GM21447 (cell line): ENCODE measurements around the gene IGSF8.

Source experiments
- ATAC-seq: cut with Tn5 transposase; IDR thresholded peaks from one replicate; pipeline ENCODE4 v1.9.1; 2021; ENCODE audit not compliant: unreplicated experiment

Gene IGSF8, protein sequence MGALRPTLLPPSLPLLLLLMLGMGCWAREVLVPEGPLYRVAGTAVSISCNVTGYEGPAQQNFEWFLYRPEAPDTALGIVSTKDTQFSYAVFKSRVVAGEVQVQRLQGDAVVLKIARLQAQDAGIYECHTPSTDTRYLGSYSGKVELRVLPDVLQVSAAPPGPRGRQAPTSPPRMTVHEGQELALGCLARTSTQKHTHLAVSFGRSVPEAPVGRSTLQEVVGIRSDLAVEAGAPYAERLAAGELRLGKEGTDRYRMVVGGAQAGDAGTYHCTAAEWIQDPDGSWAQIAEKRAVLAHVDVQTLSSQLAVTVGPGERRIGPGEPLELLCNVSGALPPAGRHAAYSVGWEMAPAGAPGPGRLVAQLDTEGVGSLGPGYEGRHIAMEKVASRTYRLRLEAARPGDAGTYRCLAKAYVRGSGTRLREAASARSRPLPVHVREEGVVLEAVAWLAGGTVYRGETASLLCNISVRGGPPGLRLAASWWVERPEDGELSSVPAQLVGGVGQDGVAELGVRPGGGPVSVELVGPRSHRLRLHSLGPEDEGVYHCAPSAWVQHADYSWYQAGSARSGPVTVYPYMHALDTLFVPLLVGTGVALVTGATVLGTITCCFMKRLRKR

DNA sequence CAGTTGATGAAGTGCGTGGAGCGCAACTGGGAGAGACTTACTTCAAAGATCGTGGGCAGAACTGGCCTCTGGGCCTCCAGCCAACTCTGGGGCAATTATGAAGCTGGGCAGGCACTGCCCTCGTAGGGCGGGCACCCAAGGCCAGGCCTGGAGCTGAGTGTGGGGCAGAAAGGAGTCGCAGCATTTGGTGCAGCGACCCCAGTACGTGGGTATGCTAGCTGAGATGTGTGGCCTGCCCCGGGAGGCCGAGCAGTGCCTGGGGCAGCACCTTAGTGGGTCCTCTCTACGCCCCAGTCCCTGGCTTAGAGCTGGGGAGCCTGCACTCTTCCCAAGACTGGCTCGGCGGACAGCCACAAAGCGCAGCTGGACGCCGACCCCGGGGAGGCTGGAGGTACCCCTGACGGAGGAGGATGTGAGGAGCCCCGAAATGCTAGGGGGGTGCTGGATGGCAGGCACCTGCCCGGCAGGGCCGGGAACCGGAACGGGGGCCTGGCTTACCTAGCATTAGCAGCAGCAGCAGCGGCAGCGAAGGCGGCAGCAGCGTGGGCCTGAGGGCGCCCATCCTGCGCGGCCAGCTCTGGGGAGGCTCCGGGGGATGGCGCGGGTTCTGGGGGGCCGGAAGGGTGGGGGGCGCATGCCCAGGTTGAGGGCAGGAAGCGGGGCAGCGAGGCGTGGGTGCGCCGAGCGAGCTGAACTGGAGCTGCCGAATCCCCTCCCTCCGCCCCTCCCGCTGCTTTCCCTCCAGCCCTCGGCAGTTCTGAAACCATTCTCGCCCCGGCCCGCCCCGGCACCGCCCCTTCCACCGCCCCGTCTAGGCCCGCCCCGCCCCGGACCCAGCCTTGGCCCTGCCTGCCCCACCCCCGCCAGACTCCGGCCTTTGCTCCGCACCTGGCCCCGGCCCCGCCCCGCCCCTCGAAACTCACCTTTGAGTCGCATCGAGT is at the start of gene IGSF8:
TSS of gene IGSF8 (minus strand) at position 709 of the 941 bp plus-strand sequence. CDS start at position 562, 147 bp downstream.
- ATAC-seq: peak; percentile 48

DNA sequence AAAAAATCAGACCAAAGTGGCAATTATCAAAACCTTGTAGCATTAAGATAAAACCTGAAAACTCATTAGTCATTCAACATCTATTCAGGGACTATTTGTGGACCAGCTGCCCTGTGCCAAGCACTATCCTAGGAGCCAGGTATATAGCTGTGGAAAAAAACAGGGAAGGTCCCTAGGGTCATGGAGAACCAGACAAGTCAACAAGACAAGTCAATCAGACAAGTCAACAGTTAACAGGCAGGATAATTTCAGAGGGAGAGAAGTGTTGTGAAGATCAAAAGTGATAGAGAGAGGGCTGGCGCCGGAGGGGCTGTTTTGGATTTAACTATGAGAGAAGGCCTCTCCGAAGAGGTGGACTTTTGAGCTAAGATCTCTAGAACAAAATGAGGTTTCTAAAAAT is 49.7 kb upstream of the IGSF8 start:
- no peak for ATAC-seq

- no peak for ATAC-seq
These were observed 47.7 kb upstream of the IGSF8 start for GRCh38 chr1:160146107-160146506.

GRCh38 chr1:160144921-160145320 is 46.5 kb upstream of the IGSF8 start:
- ATAC-seq: no peak

GRCh38 chr1:160143695-160144094 is 45.3 kb upstream of the IGSF8 start:
- no peak for ATAC-seq

- ATAC-seq: no peak
These were observed 41.4 kb upstream of the IGSF8 start for GRCh38 chr1:160139840-160140239.

DNA sequence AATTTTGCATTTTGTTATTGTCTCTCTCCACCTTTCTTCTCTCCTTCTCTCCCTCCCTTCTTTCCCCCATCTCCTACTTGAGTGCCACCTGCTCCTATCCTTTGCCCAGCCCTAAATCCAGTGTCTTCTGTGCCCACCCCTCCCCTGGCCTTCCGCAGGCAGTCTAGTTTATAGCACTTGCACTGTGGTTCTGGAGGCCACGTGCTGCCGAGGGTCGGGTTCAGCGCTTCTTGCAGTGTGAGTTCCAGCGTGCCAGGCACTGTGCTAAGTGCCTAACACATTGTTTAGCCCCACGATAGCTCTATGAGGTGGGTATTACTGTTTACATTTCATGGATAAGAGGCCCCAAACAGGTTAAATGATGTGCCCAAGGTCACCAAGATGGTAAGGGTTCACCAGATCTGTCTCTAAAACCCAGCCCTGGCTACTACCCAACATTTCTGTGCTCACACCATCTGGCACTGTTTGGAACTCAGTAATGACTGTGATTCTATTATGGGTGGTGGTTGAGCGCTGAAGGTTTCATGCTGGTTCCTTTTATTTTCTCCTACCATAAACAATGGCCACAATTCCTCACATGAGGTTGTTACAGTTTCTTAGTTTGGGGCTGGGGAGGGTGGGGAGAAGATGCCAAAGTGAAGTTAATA is 38.9 kb upstream of the IGSF8 start:
- ATAC-seq: no peak

DNA sequence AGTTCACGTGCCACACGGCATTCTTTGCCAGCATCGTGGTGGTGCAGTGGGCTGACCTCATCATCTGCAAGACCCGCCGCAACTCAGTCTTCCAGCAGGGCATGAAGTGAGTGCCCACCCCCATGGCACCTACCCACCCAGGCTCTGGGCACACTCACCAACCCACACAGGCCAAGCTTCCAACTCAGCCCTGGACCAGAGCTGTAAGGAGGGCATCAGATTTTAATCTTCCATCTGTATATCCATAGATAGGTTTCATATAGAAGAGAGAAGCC is 38.4 kb upstream of the IGSF8 start:
- no peak for ATAC-seq

DNA sequence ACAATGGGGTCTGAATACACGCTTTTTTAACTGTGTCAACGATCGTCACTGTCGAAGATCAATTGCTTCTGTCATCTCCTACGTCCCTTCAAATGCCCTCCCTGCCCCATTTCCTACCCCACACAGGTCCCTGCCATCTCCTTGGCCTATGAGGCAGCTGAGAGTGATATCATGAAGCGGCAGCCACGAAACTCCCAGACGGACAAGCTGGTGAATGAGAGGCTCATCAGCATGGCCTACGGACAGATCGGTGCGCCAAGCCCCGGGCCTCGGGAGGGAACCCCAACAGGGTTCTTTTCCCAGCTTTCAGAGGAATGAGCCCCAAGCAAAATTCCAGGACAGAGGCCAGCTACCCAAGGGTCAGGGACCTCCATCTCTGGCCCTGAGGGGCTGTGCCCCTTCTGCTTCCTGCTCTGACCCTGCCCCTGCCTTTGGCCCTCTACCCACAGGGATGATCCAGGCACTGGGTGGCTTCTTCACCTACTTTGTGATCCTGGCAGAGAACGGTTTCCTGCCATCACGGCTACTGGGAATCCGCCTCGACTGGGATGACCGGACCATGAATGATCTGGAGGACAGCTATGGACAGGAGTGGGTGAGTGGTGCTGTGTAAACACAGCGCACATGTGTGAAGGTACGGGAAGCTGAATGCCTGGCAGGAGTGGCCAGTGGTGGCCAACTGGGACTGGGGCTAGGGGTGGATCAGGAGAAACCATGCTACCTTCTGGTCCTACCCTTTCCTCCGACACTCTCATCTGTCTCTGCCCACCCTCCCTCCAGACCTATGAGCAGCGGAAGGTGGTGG is 37.9 kb upstream of the IGSF8 start:
- no peak for ATAC-seq

DNA sequence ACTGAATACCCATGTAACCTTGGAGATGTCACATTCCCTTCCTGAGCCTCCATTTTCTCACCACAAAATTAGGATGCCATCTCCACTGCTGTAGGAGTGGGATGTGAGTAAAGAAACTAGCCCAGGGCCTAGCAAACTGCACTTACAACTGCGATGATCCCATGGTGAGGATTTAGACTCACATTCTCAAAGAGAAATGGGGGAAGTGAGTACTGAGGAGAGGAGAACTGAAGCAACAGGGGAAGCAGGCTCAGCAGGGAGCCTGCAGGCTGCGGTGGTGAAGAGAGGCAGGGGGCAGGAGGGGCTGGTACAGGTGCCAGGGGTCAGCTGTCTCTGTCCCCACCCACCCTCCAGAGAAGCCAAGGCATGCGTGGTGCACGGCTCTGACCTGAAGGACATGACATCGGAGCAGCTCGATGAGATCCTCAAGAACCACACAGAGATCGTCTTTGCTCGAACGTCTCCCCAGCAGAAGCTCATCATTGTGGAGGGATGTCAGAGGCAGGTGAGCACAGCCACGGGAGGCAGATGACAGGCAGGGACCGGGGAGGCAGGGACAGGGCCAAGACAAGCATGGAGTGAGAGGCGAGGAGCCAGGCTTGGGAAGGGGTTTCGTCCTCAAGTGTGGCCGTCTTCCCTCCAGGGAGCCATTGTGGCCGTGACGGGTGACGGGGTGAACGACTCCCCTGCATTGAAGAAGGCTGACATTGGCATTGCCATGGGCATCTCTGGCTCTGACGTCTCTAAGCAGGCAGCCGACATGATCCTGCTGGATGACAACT is 36.6 kb upstream of the IGSF8 start:
- ATAC-seq: no peak

GRCh38 chr1:160133990-160134770 is 35.8 kb upstream of the IGSF8 start:
- no peak for ATAC-seq

GRCh38 chr1:160131803-160132565 is 33.6 kb upstream of the IGSF8 start:
- no peak for ATAC-seq

- no peak for ATAC-seq
These were observed 32.5 kb upstream of the IGSF8 start for GRCh38 chr1:160130939-160131338.

GRCh38 chr1:160130486-160130885 is 32.1 kb upstream of the IGSF8 start:
- ATAC-seq: no peak

DNA sequence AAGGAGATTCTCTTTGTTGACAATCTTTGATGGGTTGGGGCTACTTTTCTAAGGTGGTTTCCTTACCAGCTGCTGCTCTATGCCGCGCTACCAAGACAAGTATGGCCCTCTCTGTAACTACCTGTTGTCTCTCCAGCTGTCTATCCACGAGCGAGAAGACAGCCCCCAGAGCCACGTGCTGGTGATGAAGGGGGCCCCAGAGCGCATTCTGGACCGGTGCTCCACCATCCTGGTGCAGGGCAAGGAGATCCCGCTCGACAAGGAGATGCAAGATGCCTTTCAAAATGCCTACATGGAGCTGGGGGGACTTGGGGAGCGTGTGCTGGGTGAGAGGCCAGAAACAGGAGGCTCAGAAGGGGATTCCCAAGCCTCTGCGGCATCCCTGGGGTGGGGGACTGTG is 31.5 kb upstream of the IGSF8 start:
- ATAC-seq: no peak

DNA sequence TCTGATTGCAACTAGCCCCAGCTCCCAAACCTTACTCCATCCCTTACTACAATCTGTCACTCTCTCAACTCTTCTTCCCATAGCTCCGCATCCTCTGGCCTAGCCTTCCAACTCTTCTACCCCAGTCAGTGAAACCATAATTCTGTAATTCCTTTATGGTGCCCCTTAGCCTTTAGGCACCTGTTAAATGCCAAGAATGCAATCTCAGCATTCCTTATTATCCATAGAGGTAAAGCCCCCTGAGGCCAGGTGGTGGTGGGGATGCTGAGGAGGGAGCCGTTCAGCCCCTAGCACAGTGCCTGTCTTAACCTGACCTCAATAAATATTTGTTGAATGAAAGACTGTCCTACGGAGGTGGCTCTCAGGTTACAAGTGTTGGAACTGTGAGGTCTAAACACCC is 31.1 kb upstream of the IGSF8 start:
- no peak for ATAC-seq

DNA sequence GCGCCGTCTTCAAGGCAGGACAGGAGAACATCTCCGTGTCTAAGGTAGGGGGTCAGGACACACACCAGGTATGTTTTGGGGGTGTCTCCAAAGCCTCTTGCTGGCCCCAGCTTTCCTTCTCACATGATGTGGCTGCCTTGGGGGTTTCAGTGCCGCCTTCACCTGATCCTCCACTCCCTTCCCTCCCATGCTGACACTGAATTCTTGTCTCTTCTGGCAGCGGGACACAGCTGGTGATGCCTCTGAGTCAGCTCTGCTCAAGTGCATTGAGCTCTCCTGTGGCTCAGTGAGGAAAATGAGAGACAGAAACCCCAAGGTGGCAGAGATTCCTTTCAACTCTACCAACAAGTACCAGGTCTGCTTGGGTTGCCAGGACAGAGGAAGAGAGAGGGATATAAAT is 30.6 kb upstream of the IGSF8 start:
- no peak for ATAC-seq

- ATAC-seq: no peak
These were observed 30.2 kb upstream of the IGSF8 start for GRCh38 chr1:160128636-160129035.
